Measurements from ENCODE around the gene RNF8.

DNA sequence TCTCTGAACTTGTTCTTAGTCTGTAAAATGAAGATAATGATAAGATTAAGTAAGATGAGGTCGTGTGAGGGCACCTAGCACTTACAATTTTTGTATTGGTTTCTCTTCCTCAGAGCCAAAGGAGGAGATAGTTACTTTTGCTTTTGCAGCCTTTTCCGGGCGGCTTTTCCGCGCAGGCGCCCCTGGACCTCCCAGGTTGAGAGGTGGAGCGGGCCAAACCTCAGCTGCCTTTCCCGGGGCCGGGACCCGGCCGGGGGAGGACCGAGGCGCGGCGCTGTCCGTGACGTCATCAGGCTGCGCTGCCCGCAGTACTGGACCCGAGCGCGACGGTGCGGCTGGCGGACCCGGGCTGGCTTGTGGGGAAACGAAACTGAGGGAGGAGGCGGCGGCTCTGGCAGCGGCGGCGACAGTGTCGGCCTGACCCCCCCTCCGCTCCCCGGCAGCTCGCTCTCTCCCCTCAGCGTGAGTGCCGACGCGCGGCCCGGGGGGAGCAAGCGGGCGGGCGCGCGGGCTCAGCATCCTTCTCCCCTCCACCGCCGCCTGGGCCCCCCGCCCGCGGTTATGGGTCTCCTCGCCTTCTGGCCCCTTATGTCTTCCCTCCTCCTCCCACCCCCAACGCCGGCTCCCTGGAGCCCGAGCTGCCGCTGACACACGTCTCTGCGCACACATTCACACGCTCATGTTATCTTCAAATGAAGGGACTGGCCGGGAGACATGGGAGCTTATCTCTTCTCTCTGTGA is 79.3 kb downstream of the RNF8 start, which contains the start of gene CMTR1:
- TF ChIP-seq, protein P1, sequence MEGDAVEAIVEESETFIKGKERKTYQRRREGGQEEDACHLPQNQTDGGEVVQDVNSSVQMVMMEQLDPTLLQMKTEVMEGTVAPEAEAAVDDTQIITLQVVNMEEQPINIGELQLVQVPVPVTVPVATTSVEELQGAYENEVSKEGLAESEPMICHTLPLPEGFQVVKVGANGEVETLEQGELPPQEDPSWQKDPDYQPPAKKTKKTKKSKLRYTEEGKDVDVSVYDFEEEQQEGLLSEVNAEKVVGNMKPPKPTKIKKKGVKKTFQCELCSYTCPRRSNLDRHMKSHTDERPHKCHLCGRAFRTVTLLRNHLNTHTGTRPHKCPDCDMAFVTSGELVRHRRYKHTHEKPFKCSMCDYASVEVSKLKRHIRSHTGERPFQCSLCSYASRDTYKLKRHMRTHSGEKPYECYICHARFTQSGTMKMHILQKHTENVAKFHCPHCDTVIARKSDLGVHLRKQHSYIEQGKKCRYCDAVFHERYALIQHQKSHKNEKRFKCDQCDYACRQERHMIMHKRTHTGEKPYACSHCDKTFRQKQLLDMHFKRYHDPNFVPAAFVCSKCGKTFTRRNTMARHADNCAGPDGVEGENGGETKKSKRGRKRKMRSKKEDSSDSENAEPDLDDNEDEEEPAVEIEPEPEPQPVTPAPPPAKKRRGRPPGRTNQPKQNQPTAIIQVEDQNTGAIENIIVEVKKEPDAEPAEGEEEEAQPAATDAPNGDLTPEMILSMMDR (IDR thresholded peaks at IDR 0.05), result no peak
- TF ChIP-seq, protein P2, sequence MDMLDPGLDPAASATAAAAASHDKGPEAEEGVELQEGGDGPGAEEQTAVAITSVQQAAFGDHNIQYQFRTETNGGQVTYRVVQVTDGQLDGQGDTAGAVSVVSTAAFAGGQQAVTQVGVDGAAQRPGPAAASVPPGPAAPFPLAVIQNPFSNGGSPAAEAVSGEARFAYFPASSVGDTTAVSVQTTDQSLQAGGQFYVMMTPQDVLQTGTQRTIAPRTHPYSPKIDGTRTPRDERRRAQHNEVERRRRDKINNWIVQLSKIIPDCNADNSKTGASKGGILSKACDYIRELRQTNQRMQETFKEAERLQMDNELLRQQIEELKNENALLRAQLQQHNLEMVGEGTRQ (CRISPR knock-in tag; IDR thresholded peaks at IDR 0.05), result no peak
- TF ChIP-seq, protein P3, sequence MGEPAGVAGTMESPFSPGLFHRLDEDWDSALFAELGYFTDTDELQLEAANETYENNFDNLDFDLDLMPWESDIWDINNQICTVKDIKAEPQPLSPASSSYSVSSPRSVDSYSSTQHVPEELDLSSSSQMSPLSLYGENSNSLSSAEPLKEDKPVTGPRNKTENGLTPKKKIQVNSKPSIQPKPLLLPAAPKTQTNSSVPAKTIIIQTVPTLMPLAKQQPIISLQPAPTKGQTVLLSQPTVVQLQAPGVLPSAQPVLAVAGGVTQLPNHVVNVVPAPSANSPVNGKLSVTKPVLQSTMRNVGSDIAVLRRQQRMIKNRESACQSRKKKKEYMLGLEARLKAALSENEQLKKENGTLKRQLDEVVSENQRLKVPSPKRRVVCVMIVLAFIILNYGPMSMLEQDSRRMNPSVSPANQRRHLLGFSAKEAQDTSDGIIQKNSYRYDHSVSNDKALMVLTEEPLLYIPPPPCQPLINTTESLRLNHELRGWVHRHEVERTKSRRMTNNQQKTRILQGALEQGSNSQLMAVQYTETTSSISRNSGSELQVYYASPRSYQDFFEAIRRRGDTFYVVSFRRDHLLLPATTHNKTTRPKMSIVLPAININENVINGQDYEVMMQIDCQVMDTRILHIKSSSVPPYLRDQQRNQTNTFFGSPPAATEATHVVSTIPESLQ (CRISPR knock-in tag; IDR thresholded peaks at IDR 0.05), result no peak
- TF ChIP-seq ZNF317 (CRISPR knock-in tag; IDR thresholded peaks at IDR 0.05; ENCODE audit: borderline replicate concordance, low read depth) (no peak), ELF4 (CRISPR knock-in tag; IDR thresholded peaks at IDR 0.05; ENCODE audit: low read depth) (no peak), ZNF263 (CRISPR knock-in tag; IDR thresholded peaks at IDR 0.05; ENCODE audit: low read depth) (no peak), ATF1 (CRISPR knock-in tag; IDR thresholded peaks at IDR 0.05) (no peak; the same call in 1 of the 2 replicates), JUN (CRISPR knock-in tag; IDR thresholded peaks at IDR 0.05) (no peak), ZNF121 (CRISPR knock-in tag; IDR thresholded peaks at IDR 0.05) (peak; percentile 71)
- TF ChIP-seq, protein P4, sequence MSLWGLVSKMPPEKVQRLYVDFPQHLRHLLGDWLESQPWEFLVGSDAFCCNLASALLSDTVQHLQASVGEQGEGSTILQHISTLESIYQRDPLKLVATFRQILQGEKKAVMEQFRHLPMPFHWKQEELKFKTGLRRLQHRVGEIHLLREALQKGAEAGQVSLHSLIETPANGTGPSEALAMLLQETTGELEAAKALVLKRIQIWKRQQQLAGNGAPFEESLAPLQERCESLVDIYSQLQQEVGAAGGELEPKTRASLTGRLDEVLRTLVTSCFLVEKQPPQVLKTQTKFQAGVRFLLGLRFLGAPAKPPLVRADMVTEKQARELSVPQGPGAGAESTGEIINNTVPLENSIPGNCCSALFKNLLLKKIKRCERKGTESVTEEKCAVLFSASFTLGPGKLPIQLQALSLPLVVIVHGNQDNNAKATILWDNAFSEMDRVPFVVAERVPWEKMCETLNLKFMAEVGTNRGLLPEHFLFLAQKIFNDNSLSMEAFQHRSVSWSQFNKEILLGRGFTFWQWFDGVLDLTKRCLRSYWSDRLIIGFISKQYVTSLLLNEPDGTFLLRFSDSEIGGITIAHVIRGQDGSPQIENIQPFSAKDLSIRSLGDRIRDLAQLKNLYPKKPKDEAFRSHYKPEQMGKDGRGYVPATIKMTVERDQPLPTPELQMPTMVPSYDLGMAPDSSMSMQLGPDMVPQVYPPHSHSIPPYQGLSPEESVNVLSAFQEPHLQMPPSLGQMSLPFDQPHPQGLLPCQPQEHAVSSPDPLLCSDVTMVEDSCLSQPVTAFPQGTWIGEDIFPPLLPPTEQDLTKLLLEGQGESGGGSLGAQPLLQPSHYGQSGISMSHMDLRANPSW (CRISPR knock-in tag; conservative IDR thresholded peaks at IDR 0.05; ENCODE audit: low read depth), result no peak
- TF ChIP-seq, protein P5, sequence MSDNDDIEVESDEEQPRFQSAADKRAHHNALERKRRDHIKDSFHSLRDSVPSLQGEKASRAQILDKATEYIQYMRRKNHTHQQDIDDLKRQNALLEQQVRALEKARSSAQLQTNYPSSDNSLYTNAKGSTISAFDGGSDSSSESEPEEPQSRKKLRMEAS (CRISPR knock-in tag; IDR thresholded peaks at IDR 0.05), result no peak; the same call in none of the 2 replicates

All from WTC11 (cell line).